COLO829 (cell line): ENCODE data around the gene ZNF18.

Experiments used
- DNase-seq: peaks from one replicate; pipeline ENCODE4 v3.0.0; 2012; ENCODE audit warnings: low spot score

Gene ZNF18, protein sequence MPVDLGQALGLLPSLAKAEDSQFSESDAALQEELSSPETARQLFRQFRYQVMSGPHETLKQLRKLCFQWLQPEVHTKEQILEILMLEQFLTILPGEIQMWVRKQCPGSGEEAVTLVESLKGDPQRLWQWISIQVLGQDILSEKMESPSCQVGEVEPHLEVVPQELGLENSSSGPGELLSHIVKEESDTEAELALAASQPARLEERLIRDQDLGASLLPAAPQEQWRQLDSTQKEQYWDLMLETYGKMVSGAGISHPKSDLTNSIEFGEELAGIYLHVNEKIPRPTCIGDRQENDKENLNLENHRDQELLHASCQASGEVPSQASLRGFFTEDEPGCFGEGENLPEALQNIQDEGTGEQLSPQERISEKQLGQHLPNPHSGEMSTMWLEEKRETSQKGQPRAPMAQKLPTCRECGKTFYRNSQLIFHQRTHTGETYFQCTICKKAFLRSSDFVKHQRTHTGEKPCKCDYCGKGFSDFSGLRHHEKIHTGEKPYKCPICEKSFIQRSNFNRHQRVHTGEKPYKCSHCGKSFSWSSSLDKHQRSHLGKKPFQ

DNA sequence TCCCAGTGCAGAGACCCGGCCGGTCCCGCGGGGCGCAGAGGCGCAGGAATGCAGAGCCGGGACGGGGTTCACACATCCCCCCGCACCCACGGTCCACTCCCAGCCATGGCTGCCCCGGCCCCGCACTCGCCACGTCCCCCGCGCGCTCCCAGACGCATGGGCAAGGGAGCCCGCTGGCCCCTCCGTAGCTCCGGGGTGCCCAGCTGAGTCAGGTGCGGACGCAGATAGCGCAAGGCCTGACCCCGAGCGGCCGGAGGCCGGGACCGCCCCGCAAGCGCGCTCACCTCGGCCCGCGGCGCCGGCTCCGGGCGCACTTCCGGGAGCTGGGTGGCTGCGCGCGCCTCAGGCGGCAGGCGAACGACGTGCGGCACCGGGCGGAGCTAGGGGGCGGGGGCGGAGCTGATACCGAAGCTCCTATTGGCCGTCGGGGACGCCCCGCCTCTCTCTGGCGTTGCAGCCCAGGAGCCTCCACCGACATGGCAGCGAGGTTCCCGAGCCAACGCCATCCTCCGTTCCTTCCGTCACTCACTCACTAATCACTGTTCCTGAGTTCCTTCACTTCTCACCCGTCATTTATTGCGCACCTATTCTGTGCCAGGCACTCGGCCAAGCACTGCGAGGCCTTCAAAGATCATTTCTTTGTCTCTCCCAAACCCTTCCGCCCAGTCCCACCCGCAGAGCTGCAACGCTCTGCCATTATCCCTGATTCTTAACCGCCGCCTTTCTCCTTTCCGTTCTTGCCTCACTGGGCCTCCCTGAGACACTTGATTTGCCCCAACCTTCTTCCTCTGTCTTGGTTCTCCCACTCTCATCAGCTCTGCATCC, at the start of gene ZNF18:
Gene ZNF18, minus strand, starts transcription at position 329 of the 825 bp plus-strand sequence. CDS start 4,646 bp downstream, outside the sequence.
- peak; percentile 94 for DNase-seq

DNA sequence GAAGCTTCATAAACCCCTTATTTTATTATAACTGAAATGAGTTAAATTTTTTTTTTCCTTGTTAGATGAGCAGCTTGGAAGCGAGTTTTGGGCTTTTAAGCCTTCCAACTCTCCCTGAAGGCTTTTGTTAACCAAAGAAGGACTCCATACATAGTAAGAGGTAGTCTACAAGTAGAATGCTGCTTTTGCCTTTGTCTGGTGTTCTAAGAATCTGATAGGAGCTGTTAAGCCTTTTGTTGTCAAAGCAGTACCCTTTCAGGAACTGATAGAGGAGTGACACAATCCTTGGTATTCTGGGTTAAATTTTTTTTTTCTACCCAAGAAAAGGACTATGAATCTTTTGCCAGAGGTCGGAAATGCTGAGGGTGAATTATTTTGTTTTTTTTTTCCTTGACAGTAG, 49.5 kb upstream of the ZNF18 start:
- no peak for DNase-seq

DNA sequence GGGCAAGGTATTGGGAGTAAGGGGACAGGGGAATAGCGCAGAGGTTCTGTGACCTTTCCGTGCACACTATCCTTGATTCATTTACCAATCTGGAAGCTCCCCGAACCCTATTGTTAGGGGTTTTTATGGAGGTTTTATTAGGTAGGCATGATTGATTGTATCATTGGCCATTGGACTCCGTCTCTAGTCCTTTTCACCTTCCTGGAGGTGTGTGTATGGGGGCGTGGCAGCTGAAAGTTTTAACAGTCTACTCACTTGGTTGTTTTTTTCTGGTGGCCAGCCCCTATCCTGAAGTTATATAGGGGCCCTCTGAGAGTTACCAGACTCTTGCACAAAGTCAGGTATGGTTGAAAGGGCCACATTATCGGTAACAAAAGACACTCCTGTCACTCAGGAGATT, 46.4 kb upstream of the ZNF18 start:
- DNase-seq: no peak

DNA sequence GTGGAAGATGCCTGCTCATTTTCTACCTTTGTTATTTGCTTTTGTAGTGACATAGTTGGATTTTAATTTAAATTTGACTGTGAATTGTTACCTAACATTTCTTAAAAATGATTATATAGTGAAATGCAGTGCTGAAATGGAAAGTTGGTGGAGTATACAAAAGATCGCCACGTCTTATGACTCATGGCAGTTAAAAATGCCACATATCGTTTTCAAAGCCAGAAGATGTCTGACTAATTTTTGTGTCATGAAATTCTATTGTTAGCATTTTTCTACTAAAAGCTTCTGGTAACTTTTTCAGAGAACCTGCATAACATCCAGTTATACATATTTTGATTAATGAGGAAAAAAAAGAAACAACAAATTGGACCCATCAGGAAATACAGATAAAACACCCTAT, 44.0 kb upstream of the ZNF18 start:
- DNase-seq: peak; percentile 64

DNA sequence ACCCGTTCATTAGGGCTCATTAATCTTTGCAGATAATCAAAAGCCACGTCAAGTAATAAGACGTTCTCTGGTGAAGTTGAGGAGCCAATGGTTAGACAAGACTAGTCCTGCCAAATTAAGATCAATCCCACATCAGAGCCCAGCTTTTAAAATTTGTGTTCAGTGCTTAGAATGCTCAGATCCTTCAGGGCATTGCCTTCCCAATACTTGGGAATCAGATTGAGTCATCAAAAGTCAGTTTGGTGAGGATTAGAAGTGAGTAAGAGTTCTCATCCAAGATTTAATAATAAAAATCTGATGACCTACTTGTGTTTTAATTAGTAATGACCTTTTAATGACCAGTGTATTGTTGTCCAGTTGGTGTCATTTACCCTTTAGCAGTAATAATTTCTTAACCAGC, 43.2 kb upstream of the ZNF18 start:
- DNase-seq: no peak

DNA sequence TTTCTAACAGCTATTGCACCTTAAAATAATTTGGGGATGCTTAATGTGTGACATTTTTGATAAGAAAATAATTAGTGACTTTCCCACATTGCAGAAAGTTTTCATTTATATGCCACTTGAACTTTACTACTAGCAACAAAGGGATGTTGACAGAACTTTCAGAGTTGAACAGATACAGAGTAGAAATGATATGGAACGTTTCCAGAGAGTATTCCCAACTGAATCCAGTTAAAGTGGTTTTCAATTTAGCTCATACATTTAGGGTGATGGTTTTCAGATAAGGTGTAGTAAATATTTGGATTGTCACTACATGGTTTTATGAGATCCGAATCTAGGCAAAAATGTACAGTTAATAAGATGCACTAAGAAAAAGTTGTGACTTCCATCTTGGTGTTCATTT, 40.7 kb upstream of the ZNF18 start:
- no peak for DNase-seq

DNA sequence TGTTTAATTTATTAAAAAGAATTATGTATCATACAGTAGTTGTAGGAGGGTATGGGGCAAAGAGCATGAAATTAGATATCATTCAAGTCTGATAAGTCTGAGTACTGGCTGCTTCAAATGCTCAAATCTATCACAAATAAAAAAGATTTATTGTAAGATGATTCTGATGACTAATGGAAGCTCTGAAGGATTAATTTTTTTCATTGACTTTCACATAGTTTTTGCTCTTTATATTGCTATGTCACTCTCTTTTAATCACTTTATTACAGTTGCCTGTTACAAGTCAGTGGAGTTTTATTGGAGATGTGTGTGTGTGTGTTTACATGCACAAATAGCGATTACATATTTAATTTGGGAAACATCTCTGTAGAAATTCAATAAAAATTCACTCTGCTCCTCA, 38.4 kb upstream of the ZNF18 start:
- no peak for DNase-seq

DNA sequence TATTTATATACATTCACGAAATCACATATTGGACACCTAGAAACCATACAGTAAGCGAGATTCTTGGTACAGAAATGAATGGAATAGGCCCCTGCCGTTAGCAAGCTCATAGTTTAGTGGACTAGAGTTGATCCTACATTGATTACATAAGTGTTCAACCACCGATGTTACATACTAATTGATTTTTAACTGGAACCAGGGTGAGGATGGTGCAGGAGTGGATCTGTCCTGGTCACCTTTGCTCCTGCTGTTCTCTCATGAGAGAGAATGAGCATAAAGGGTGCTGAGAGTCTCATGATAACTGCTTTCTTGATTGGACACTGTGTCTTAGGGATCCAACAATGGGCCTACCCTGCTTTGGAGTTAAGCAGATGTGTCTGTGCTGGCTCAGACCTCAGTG, 37.3 kb upstream of the ZNF18 start:
- no peak for DNase-seq

DNA sequence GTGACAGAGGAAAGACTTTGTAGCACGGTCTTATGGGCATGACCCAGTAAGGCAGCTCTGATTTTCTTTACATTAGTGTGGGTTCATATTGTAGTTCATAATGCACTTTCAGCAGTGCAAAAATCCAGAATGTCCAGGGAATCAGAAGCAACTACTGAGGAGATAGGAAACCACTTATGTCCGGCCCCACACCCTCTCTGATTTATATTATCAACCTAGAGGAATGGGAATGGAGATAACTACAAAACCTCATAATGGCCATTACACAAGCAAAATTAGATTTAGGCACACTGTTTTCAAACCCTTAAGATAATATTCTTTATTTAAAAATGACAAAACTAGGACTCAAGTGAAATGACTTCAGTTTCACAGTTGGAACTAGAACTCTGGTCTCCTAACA, 31.3 kb upstream of the ZNF18 start:
- DNase-seq: no peak

DNA sequence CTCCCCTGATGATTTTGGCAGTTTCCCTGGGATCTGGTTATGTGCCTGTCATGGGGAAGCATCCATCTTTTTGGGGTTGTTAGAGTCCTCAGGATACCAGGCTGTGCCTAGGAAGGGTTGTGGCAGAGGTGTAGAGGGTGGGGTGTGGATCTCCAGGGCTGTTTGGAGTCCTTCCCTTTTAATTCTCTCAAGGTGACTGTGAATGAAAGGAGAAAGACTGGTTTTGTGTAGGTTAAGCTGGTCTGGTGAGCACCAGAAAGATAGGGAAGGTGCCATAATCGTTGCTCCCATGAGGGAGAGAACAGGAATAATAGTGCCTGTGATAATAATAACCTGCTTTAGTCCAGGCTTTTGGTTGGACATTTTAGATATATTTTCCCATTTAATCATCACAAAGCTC, 30.4 kb upstream of the ZNF18 start:
- DNase-seq: no peak

DNA sequence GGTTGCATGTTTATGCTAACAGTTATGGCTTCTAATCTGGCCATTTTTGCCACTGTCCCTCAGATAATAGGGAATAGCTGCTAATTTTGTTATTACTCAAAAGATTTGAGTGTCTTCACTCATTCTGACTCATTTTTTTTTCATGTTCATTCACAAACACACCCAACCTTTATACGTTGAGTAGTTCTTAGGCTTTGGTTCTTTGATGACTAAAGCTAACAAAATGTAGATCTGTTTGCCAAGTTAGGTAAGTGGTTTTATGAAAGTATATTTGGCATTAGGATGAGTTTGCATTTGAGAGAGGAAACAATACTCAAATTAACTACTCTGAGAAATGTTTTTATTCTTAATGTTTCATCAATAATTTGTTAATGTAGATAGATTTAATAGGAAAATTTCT, 27.1 kb upstream of the ZNF18 start:
- peak; percentile 30 for DNase-seq

DNA sequence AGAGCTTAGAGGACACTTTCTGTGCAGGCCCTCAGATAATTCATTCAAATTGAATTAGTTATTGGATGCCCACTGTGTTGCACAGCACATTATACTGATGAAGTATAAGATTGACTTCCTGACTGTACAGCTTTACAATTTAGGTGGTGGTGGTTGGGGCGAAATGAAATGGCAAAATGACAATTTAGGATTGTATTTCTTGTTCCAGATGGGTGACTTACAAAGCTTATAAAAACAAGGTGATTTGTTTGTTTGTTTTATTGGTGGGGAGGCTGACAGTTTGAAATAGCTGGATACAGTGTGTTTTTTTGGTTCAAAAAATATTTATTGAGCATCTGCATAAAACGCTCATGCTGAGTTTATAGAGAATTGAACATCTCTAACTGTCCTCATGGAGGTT, 25.0 kb upstream of the ZNF18 start:
- no peak for DNase-seq

DNA sequence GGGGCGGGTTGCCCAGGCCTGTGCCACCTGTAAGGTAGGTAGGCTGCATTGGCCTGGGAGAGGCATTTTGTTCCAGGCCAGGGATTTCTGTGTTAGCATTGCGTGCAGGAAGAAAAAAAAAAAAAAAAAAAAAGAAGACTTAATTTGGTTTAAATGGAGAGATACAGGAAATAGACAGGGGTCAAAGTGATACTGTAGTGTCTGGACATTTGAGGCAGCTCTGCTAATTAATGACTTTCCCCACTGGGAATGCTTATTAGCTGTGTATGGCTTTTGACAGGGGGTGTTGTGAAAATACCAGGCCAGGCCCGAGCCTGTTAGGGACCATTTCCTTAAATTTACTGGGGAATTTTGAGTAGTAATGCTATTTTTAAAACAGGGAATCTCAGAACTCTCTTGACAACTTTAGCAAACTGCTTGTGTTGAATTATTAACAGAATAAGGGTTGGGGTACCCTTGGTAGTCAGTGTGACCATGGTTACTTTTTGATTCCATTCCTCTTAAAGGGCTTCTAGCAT, 24.4 kb upstream of the ZNF18 start:
- DNase-seq: no peak

DNA sequence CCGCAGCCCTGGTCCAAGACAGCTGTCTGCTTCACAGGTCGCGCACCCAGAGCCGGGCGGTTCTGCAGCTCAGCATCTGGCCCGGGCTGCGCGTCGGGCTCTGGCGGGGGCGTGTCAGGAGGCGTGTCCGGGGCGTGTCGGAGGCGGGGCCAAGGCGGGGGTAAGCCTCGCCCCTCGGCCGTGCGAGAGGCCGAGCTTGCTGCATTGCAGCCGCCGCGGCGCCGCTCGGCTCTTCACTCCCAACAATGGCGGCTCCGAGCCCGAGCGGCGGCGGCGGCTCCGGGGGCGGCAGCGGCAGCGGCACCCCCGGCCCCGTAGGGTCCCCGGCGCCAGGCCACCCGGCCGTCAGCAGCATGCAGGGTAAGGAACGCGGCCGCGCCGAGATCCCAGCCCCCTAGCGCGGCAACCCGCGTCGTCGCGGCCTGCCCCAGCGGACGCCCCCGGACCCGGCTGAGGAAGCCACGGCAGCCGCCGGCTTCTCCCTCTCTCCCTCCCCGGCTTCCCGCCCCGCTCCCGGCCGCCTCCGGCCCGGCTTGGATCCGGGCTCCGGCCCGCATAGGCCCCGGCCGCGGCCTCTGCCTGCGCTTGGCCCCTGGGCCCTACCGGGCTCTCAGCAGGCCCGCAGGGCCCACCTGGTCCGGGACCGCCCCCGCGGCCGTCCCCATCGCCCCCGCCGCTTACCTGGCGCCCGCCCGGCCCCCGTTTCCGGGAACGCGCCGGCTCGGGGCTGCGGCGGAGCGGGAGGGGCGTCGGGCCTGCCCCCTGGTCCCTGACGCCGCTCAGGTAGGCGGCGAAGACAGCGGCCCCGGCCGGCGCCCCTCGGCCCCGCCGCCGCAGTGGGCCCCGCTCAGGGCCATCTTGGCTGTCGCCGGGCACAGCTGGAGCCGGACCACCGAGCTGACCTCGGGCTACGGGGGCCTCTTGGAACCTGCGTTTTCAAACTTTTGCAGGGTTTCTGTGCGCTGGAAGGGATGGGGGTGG, 23.7 kb upstream of the ZNF18 start, which contains the start of gene MAP2K4:
Gene MAP2K4, plus strand, starts transcription at position 236 of the 981 bp plus-strand sequence. Its CDS starts 10 bp downstream, at position 246.
- peak; percentile 92 for DNase-seq

DNA sequence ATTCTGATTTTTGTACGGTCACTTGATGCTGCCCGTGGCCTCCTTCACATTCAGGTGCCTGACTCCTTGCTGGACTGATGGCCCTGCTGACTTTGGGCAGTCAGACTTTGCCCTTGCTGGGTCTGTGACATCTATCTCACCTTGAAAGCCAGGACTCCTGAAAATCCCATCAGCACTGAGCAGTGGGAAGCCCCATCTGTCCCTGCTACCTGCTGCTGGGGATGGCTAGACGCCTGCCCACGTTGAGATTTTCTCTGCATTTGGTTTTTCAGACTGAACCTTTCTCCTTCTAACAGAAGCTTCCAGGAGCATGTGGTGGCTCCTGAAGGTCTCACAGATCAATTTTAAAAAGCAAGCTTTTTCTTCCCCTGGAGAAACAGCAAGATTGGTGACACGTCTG, 10.2 kb upstream of the ZNF18 start:
- DNase-seq: no peak

DNA sequence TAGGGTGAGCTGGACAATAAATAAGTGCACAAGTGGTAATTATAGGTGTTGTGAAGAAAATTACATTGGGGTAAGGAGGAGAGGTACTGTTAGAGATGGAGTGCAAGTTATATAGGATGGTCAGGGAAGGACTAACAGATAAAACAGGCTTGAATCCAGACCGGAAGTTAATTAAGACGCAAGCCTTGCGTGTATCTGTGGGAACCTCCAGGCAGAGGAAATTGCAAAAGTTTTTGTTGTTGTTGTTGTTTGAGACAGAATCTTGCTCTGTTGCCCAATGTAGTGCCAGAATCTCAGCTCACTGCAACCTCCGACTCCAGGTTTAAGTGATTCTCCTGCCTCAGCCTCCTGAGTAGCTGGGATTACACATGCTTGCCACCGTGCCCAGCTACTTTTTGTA, 2.4 kb upstream of the ZNF18 start:
- no peak for DNase-seq

DNA sequence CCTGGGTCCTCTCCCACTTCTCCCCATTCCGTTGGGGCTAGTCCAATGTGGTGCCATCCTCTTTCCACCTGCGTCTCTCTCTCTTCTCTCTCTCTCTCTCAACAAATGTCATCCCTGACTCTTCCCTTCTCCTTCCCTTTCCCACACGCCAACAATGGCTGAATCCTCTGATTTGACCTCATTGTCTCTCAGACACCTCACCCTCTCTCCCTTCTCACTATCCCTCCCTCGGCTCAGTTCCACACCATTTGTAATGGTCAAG, 628 bp upstream of the ZNF18 start:
- no peak for DNase-seq

DNA sequence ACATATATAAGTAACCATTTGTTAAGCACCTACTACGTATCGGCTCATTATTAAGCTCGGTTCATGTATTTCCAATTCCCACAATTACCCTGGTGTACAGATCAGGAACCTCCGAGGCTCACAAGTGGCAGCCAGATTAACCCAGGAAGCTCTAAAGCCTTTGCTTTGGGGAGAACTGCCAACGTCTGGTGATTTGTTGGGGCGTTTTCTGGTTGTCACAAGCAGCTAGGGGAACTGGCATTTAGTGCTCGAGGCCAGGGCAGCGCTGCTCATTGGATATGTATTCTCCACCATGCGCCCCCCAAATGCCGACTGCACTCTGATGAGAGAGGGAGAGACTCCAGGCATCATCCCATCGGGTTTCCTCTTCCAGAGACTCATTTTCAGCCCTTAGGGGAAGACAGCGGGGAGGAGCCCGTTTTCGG, 541 bp downstream of the ZNF18 start:
- DNase-seq: no peak

DNA sequence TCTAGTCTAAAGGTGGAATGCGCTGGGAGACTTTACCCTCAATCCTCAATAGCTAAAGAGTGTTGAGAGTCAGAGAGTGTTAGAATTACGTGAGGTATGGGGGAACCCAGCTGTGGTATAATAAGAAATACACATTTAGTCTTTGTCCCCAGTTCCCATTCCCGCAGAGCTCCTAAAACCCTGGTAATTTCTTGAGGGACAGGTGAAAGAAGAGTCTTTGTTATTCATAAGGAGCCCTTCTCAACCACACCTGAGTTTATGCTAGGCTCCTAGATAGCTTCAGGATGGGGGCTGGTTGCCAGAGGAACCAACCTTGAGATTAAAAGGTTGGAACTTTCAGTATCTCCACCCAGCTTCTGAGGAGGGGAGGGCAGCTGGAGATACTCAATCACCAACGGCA, 5.8 kb downstream of the ZNF18 start:
- no peak for DNase-seq

DNA sequence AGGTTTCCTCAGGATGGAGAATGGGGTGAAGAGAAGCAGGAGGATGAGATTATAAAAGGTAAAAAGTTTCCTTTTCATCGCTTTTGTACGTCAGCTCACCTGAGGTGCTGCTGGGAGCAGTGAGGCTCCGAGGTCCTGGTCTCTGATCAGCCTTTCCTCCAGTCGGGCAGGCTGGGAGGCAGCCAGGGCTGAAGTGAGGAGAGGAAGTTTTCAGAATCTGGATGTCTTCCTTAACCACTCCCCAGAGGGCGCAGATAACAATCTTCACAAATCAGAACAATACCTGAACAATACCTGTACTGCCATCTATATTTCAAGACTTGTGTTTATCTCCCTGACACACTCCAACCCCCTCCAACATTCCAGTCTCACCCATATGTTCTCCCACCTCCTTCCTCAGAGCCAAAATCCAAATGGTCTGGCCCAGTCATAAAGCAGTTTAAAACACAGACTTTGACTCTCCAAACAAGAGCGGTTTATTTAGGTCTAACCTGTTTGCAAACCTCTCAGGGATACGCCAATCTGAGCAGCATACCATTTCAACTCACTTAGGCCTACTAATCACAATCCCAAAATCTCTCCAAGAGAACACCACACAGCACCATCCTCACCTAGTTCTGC, 6.8 kb downstream of the ZNF18 start:
- no peak for DNase-seq

DNA sequence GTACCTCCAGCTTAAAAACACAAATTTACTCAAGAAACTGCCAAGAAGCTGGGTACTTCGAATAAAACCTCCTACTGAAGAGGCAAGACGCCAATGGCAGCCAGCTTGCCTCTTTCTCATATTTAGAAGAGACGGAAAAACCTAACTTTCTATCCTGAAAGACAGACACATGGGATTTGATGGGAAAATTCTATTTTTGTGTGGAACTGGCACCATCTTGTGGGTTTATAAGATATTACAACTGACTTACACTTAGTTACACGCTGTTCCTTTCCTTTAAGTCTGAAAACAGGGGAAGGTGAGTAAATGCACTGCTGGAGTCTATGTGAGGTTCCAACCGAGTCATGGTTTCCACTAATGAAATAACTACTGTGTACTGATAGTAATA, 10.3 kb downstream of the ZNF18 start:
- peak; percentile 51 for DNase-seq
